Mesodermal cell (in vitro differentiated cells): ENCODE results near the gene PIEZO1.

ENCODE experiments used
- H3K27ac ChIP-seq: 2 replicates; pipeline ENCODE4 v1.7.0; 2013; ENCODE audit warnings: mild to moderate bottlenecking, low read depth, low read length, moderate library complexity; ENCODE audit not compliant: severe bottlenecking
- H3K36me3 ChIP-seq: 2 replicates; pipeline ENCODE4 v1.7.1; 2013; ENCODE audit warnings: mild to moderate bottlenecking, low read length, moderate library complexity; ENCODE audit not compliant: control insufficient read depth, insufficient read depth
- H3K4me1 ChIP-seq: one replicate; pipeline ENCODE4 v1.7.1; 2013; ENCODE audit warnings: mild to moderate bottlenecking, low read length; ENCODE audit not compliant: insufficient read depth, control insufficient read depth, poor library complexity, severe bottlenecking
- H3K4me3 ChIP-seq: 2 replicates; pipeline ENCODE4 v1.7.0; 2013; ENCODE audit warnings: low read length, control low read depth, mild to moderate bottlenecking; ENCODE audit not compliant: insufficient read depth, poor library complexity, severe bottlenecking; ENCODE audit errors: extremely low read depth
- H3K9me3 ChIP-seq: 2 replicates; pipeline ENCODE4 v1.7.1; 2013; ENCODE audit warnings: mild to moderate bottlenecking, low read length, moderate library complexity; ENCODE audit not compliant: control insufficient read depth
- WGBS, 2 experiments: methylation state at CpG; one replicate each; pipeline ENCODE4 v1.1.5; 2013; ENCODE audit warnings: missing lambda C conversion rate in 2 of 2; ENCODE audit not compliant: insufficient coverage in 2 of 2; 5-methylcytosine and 5-hydroxymethylcytosine counted together

PIEZO1 gene

GRCh38 chr16:88743693-88744576, 41.1 kb downstream of the PIEZO1 start:
- peaks cover 36% of the 10 kb centered on the region for H3K36me3 ChIP-seq
- H3K9me3 ChIP-seq = no peaks in the 10 kb centered on the region
- no peak overlapping the region for H3K27ac ChIP-seq
- peaks cover 3% of the 10 kb centered on the region for H3K4me1 ChIP-seq
- 69 to 71% methylated on average over 23 to 30 of the region's 32 CpGs for WGBS, 2 experiments
- no peak overlapping the region for H3K4me3 ChIP-seq

DNA sequence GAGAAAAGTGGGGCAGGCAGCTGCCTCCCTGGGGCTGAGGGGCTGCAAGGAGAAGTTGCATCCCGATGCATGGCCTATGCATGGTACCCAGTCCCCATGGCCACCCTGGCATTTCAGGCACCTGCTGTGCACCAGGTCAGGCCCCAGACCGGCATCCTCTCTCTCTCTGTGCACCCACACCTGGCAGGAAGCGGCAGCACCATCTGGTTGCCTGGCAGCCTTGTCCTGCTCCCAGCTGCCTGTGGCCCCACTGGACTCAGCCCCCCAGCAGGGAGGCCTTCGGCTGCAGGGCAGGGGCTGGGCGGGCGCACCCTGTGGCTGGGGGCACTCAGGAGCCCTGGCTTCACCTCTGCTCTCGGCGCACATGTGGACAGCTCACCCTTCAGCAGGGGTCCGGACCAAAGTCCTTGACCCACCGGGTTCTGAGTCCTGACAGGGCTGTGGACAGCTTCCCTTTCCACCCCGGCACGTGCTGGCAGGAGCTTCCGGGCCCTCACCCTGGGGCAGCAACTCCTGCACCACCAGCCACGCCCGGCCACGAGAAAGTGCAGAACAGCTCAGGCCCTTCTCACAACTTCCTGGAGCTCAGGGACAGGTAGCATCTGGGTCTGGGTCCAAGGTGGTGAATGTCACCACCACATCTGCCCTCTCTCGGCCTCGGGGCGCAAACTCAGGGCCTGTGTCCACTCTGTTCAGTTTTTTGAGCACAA, 42.0 kb downstream of the PIEZO1 start:
- no peaks in the 10 kb centered on the region for H3K9me3 ChIP-seq
- H3K4me1 ChIP-seq = peaks cover 3% of the 10 kb centered on the region
- H3K27ac ChIP-seq = no peak overlapping the region
- H3K36me3 ChIP-seq = peaks cover 38% of the 10 kb centered on the region
- 90 to 97% methylated on average over 17 to 18 of the region's 19 CpGs for WGBS, 2 experiments
- H3K4me3 ChIP-seq = no peak overlapping the region

GRCh38 chr16:88741368-88741767, 43.7 kb downstream of the PIEZO1 start:
- H3K27ac ChIP-seq = no peak overlapping the region
- H3K36me3 ChIP-seq = peaks cover 51% of the 10 kb centered on the region
- H3K4me3 ChIP-seq = no peak overlapping the region
- 90 to 98% methylated on average over 10 to 15 of the region's 17 CpGs for WGBS, 2 experiments
- no peaks in the 10 kb centered on the region for H3K9me3 ChIP-seq
- H3K4me1 ChIP-seq = peaks cover 3% of the 10 kb centered on the region

- 94 to 95% methylated on average over 11 to 12 of the region's 12 CpGs for WGBS, 2 experiments
- peaks cover 56% of the 10 kb centered on the region for H3K36me3 ChIP-seq
These were observed 44.3 kb downstream of the PIEZO1 start for GRCh38 chr16:88740727-88741055.

GRCh38 chr16:88739977-88740726, 44.9 kb downstream of the PIEZO1 start:
- Histone ChIP-seq H3K36me3 (peaks cover 61% of the 10 kb centered on the region), H3K27ac (no peak overlapping the region), H3K4me3 (no peak overlapping the region), H3K9me3 (no peaks in the 10 kb centered on the region), H3K4me1 (no peaks in the 10 kb centered on the region)
- WGBS, 2 experiments = 94 to 95% methylated on average over 30 to 33 of the region's 33 CpGs

More at GRCh38 chr16:88740727-88741055, 44.3 kb downstream of the PIEZO1 start:
- Histone ChIP-seq H3K4me1 (no peaks in the 10 kb centered on the region), H3K27ac (no peak overlapping the region), H3K9me3 (no peaks in the 10 kb centered on the region), H3K4me3 (no peak overlapping the region)

DNA sequence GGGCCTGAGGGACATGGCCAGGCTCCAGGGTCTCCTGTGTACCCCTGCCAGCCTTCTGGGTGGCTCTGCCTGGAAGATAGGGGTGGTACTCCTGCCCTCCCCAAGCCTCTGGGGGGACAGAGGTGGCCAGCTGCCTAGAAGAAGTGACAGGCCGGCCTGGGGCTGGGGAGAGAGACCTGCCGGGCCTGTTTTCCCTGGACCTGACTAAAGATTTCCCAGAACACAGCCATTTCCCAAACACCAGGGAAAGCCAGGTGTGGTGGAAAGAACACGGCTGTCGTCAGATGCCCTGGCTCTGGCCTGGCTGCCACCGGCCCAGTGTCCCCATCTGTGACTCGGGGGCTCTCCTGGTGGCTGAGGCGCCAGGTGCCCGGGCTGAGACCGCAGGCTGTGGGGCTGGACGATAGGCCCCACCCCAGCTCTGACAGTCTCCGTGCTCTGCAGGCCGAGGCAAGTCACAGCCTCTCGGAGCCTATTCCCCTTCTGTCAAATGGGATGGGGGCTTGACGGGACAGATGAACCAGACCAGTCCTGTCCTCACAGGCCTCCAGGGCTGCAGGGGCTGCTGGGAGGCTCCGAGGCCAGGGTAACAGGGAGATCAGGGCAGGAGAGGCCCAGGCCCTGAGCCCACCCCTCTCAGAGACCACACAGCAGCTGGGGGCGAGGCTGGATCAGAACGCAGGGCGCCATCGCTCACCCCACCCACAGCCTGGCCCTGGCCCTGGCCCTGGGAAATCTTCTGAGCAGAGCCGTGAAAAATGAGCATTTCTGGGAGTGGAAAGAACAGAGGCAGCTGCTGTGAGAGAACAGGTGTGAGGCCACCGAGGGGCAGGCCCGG, 45.7 kb downstream of the PIEZO1 start:
- 86 to 93% methylated on average over 17 to 21 of the region's 22 CpGs for whole genome bisulfite sequencing, 2 experiments
- no peak overlapping the region for H3K4me3 ChIP-seq
- H3K4me1 ChIP-seq = no peaks in the 10 kb centered on the region
- no peaks in the 10 kb centered on the region for H3K9me3 ChIP-seq
- H3K36me3 ChIP-seq = peaks cover 68% of the 10 kb centered on the region
- H3K27ac ChIP-seq = no peak overlapping the region

DNA sequence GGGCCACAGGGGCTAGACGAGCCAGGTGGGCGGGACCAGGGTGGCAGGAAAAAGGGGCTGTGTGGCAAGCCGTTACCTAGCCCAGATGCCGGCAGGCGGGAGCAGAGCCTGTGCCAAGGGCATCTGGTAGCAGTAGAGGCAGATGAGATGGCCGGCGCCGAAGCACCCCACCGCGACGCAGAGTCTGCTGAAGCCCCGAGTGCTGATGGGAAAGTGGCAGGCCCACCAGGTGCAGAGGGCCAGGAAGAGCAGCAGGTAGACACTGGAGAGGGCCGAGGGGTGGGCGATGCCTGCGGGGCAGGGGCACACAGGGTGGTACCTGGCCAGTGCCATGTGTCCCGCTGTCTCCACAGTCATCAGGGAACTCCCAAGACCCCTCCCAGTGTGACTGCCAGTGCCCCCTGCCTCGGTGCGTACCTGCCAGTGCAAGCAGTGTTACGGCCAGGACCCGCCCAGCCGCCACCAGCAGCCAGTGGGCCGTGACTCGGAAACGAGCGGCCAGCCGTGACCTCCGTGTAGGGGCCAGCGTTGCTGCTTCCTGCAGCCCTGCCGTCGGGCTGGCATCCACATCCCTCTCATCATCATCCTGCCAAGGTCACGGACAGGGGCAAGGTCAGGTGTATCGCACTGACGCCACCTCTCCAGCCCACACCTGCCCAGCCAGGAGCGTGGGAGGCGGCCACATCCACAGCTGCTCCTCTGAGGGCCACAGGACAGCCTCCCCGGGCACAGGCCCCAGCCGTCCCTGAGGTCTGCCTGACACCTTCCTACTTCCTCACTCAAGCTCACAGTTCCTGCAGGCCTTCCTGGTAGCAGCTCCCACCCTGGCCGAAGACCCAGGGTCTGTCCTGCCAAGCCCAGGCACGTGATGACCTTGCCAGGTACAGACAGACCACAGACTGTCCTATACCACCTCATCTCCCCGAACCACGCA, 46.6 kb downstream of the PIEZO1 start:
- no peak overlapping the region for H3K4me3 ChIP-seq
- WGBS, 2 experiments = 94 to 96% methylated on average over 36 to 39 of the region's 41 CpGs
- H3K4me1 ChIP-seq = no peaks in the 10 kb centered on the region

GRCh38 chr16:88737298-88738150, 47.5 kb downstream of the PIEZO1 start:
- H3K4me3 ChIP-seq = no peak overlapping the region
- H3K4me1 ChIP-seq = no peaks in the 10 kb centered on the region
- H3K36me3 ChIP-seq = peaks cover 76% of the 10 kb centered on the region
- WGBS, 2 experiments = 43 to 51% methylated on average over 48 to 50 of the region's 54 CpGs
- H3K27ac ChIP-seq = no peak overlapping the region
- H3K9me3 ChIP-seq = no peaks in the 10 kb centered on the region

More for the DNA sequence above, 46.6 kb downstream of the PIEZO1 start:
- H3K27ac ChIP-seq = no peak overlapping the region
- H3K36me3 ChIP-seq = peaks cover 75% of the 10 kb centered on the region
- H3K9me3 ChIP-seq = no peaks in the 10 kb centered on the region

DNA sequence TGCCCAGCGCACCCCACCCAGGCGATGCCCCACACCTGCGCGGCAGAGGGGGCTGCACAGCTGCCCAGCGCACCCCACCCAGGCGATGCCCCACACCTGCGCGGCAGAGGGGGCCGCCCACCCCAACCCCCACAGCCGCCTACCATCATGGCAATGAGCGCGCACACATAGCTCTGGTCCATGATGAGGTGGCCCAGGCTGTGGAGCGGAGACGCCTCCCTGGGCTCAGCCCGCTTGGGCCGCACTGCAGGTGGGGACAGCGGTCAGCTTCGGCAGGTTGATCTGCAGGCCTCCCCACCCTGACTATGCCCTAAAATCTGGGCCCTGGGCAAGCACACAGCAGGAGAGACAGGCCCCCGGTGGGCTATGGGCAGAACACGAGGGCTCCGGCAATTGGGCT, 48.5 kb downstream of the PIEZO1 start:
- H3K4me3 ChIP-seq = no peak overlapping the region
- 93% methylated on average over 8 to 16 of the region's 21 CpGs for WGBS, 2 experiments
- peaks cover 76% of the 10 kb centered on the region for H3K36me3 ChIP-seq

More for the DNA sequence above, 48.5 kb downstream of the PIEZO1 start:
- Histone ChIP-seq H3K27ac (no peak overlapping the region), H3K9me3 (no peaks in the 10 kb centered on the region), H3K4me1 (no peaks in the 10 kb centered on the region)
